ENCODE data around the gene ARF6.
"Not testable (repeated sequence)": the region's sequence is repeated elsewhere in the genome, so short reads cannot be mapped to it uniquely, and the experiment has no call there.

The ARF6 gene

DNA sequence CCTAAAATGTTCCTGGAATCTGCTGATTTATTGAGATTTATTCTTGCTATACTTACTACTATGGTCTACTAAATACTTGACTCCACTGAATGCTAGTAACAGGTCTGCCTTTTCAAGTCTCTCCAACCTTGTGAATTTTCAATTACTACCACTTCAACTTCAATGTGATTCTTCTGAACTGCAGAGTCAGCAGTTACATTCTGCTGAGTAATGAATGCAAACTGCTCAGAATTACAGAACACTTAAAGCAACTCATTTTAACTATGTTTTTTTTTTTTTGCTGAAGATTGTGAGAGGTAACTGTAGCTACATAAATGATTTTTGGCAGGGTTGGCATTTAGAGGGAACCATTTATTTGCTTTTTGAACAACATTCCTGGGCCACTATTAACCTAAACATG is 41.8 kb downstream of the ARF6 start:
- Histone ChIP-seq H3K27ac (no peak overlapping the region), H3K27me3 (ENCODE audit: insufficient read depth, low read depth) (no peaks in the 10 kb centered on the region), H4K20me1 (ENCODE audit: insufficient read depth) (no peaks in the 10 kb centered on the region), H3K4me3 (IDR thresholded peaks at IDR 0.05; ENCODE audit: insufficient read depth, low read depth, low read length) (no peak overlapping the region), H3K79me2 (ENCODE audit: insufficient read depth, low read depth) (no peaks in the 10 kb centered on the region), H3K36me3 (ENCODE audit: insufficient read depth) (no peaks in the 10 kb centered on the region), H3K9ac (no peak overlapping the region), H3K4me1 (ENCODE audit: low read depth, poor library complexity, severe bottlenecking) (peaks cover 22% of the 10 kb centered on the region), H2AFZ (ENCODE audit: low read depth) (no peak overlapping the region), H3K4me2 (no peak overlapping the region)
- TF ChIP-seq, protein P1, sequence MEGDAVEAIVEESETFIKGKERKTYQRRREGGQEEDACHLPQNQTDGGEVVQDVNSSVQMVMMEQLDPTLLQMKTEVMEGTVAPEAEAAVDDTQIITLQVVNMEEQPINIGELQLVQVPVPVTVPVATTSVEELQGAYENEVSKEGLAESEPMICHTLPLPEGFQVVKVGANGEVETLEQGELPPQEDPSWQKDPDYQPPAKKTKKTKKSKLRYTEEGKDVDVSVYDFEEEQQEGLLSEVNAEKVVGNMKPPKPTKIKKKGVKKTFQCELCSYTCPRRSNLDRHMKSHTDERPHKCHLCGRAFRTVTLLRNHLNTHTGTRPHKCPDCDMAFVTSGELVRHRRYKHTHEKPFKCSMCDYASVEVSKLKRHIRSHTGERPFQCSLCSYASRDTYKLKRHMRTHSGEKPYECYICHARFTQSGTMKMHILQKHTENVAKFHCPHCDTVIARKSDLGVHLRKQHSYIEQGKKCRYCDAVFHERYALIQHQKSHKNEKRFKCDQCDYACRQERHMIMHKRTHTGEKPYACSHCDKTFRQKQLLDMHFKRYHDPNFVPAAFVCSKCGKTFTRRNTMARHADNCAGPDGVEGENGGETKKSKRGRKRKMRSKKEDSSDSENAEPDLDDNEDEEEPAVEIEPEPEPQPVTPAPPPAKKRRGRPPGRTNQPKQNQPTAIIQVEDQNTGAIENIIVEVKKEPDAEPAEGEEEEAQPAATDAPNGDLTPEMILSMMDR (conservative IDR thresholded peaks at IDR 0.05; ENCODE audit: low read depth, low read length), result no peak

DNA sequence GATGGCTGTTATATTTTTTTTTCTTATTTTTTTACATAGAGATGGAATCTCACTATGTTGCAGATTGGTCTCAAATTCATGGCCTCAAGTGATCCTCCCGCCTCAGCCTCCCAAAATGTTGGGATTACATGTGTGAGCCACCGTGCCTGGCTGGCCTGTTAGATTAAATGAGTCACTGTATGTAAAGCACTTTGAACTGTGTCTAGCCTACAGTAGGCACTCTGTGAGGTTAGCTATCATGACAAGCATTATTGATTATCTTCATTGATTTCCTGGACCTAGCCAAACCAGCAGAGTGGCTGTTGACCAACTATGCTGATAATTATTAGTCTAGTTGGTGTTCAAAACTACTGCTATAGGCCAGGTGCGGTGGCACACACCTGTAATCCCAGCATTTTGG is 42.6 kb downstream of the ARF6 start:
- H3K27me3 ChIP-seq (ENCODE audit: insufficient read depth, low read depth), result no peaks in the 10 kb centered on the region
- H4K20me1 ChIP-seq (ENCODE audit: insufficient read depth), result no peaks in the 10 kb centered on the region
- no peaks in the 10 kb centered on the region for H3K79me2 ChIP-seq (ENCODE audit: insufficient read depth, low read depth)
- TF ChIP-seq, protein P1 (conservative IDR thresholded peaks at IDR 0.05; ENCODE audit: low read depth, low read length), result no peak
- H3K27ac ChIP-seq, result no peak overlapping the region
- no peak overlapping the region for H3K4me2 ChIP-seq
- H3K36me3 ChIP-seq (ENCODE audit: insufficient read depth), result no peaks in the 10 kb centered on the region
- no peak overlapping the region for H2AFZ ChIP-seq (ENCODE audit: low read depth)
- H3K4me1 ChIP-seq (ENCODE audit: low read depth, poor library complexity, severe bottlenecking), result peaks cover 13% of the 10 kb centered on the region
- H3K4me3 ChIP-seq (IDR thresholded peaks at IDR 0.05; ENCODE audit: insufficient read depth, low read depth, low read length), result no peak overlapping the region
- no peak overlapping the region for H3K9ac ChIP-seq

DNA sequence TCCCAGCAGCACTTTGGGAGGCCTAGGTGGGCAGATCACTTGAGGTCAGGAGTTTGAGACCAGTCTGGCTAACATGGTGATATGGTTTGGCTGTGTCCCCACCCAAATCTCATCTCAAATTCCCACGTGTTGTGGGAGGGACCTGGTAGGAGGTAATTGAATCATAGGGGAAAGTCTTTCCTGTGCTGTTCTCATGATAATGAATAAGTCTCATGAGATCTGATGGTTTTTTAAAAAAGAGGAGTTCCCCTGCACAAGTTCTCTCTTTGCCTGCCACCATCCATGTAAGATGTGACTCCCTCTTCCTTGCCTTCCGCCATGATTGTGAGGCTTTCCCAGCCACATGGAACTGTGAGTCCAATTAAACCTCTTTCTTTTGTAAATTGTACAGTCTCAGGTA is 43.4 kb downstream of the ARF6 start:
- H3K9ac ChIP-seq; H3K36me3 ChIP-seq (ENCODE audit: insufficient read depth); H3K4me2 ChIP-seq; H3K27ac ChIP-seq; H3K79me2 ChIP-seq (ENCODE audit: insufficient read depth, low read depth); H2AFZ ChIP-seq (ENCODE audit: low read depth); H3K27me3 ChIP-seq (ENCODE audit: insufficient read depth, low read depth); H4K20me1 ChIP-seq (ENCODE audit: insufficient read depth); H3K4me1 ChIP-seq (ENCODE audit: low read depth, poor library complexity, severe bottlenecking); H3K4me3 ChIP-seq (IDR thresholded peaks at IDR 0.05; ENCODE audit: insufficient read depth, low read depth, low read length): not testable (repeated sequence)

DNA sequence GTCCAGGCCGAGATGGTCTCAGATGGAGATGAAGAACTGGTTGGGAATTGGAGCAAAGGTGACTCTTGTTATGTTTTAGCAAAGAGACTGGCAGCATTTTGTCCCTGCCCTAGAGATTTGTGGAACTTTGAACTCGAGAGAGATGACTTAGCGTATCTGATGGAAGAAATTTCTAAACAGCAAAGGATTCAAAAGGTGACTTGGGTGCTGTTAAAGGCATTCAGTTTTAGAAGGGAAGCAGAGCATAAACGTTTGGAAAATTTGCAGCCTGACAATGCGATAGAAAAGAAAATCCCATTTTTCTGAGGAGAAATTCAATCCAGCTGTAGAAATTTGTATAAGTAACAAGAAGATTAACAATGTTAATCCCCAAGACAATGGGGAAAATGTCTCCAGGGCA is 44.0 kb downstream of the ARF6 start:
- H3K9ac ChIP-seq, result not testable (repeated sequence)

DNA sequence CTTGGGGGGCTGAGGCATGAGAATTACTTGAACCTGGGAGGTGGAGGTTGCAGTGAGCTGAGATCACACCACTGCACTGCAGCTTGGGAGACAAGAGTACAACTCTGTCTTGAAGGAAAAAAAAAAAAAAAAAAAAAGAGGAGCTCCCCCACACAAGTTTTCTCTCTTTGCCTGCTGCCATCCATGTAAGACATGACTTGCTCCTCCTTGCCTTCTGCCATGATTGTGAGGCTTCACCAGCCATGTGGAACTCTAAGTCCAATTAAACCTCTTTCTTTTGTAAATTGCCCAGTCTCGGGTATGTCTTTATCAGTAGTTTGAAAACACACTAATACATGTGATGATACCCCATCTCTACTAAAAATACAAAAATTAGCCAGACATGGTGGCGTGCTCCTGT is 46.3 kb downstream of the ARF6 start:
- H3K4me1 ChIP-seq (ENCODE audit: low read depth, poor library complexity, severe bottlenecking); H2AFZ ChIP-seq (ENCODE audit: low read depth); H3K9ac ChIP-seq; H3K36me3 ChIP-seq (ENCODE audit: insufficient read depth); H3K4me3 ChIP-seq (IDR thresholded peaks at IDR 0.05; ENCODE audit: insufficient read depth, low read depth, low read length); H3K27me3 ChIP-seq (ENCODE audit: insufficient read depth, low read depth); H3K79me2 ChIP-seq (ENCODE audit: insufficient read depth, low read depth); H3K4me2 ChIP-seq; H4K20me1 ChIP-seq (ENCODE audit: insufficient read depth); H3K27ac ChIP-seq: not testable (repeated sequence)

More for the DNA sequence above, 44.0 kb downstream of the ARF6 start:
- H3K27me3 ChIP-seq (ENCODE audit: insufficient read depth, low read depth); H3K79me2 ChIP-seq (ENCODE audit: insufficient read depth, low read depth); H3K4me3 ChIP-seq (IDR thresholded peaks at IDR 0.05; ENCODE audit: insufficient read depth, low read depth, low read length); H2AFZ ChIP-seq (ENCODE audit: low read depth); H3K4me1 ChIP-seq (ENCODE audit: low read depth, poor library complexity, severe bottlenecking); H3K4me2 ChIP-seq; H3K27ac ChIP-seq; H3K36me3 ChIP-seq (ENCODE audit: insufficient read depth); H4K20me1 ChIP-seq (ENCODE audit: insufficient read depth): not testable (repeated sequence)

DNA sequence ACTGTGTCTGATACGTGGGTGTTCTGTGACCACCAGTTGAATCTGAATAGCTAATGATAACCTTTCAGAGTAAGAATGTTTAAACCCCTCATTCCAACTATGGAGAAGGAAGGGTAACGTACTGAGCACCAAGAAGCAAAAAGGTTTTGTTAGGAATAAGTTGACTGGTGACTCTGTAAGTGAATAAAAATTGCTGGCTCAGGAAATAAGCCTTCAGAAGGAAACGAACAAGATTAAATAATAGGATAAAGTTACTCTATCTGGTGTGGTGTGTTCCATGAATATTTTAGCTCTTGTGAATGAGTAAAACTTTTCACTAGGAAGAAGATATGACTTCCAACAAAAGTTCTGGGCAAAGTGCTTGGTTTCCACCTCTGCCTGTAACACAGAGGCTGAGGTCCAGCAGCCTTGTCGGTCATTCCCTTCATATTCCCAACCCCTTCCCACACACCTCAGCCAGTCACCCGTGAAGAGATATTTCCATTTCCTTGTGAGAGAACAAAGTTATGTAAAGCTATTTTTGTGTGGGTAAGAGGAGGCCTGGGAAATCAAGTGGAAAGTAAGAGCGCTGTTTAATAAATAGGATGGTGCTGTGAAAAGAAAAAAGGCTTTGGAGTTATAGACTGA is 47.1 kb downstream of the ARF6 start:
- H3K79me2 ChIP-seq (ENCODE audit: insufficient read depth, low read depth), result no peaks in the 10 kb centered on the region
- no peak overlapping the region for H3K4me2 ChIP-seq
- TF ChIP-seq, protein P1 (conservative IDR thresholded peaks at IDR 0.05; ENCODE audit: low read depth, low read length), result no peak
- no peaks in the 10 kb centered on the region for H3K36me3 ChIP-seq (ENCODE audit: insufficient read depth)
- no peak overlapping the region for H2AFZ ChIP-seq (ENCODE audit: low read depth)
- no peak overlapping the region for H3K27ac ChIP-seq
- H3K4me3 ChIP-seq (IDR thresholded peaks at IDR 0.05; ENCODE audit: insufficient read depth, low read depth, low read length), result no peak overlapping the region
- no peaks in the 10 kb centered on the region for H4K20me1 ChIP-seq (ENCODE audit: insufficient read depth)
- H3K4me1 ChIP-seq (ENCODE audit: low read depth, poor library complexity, severe bottlenecking), result peaks cover 1% of the 10 kb centered on the region
- H3K9ac ChIP-seq, result no peak overlapping the region
- H3K27me3 ChIP-seq (ENCODE audit: insufficient read depth, low read depth), result no peaks in the 10 kb centered on the region

All from KMS-11 (cell line).